ENCODE data around the gene SERPINA7. TPM values are rescaled to one million over a fixed set of nuclear protein-coding genes. Genes with fewer than 3 reads are reported as not detected.

Gene SERPINA7
- polyA plus RNA-seq, 1 donor (not counting 4 experiments of a cell fraction or from before 2014, with no cell fraction given), result not detected

- no peaks in the 10 kb centered on the region for H3K9me3 ChIP-seq (ENCODE audit: control insufficient read depth, low read depth, low read length)
- dilution Hi-C loops (cut with MboI; ENCODE audit: extremely low pct_ligation_motif_present, low sequenced_read_pairs), result no loop called here
- no peak overlapping the region for H3K4me3 ChIP-seq (ENCODE audit: control insufficient read depth in 2 of 3, extremely low read depth in 1 of 3, insufficient read depth in 2 of 3, low read depth in 1 of 3, low read length in 3 of 3)
- no peaks in the 10 kb centered on the region for H3K79me2 ChIP-seq (ENCODE audit: control insufficient read depth, insufficient read depth, low read length)
- H3K4me1 ChIP-seq (ENCODE audit: control insufficient read depth, extremely low read depth, insufficient read depth, low read length), result no peaks in the 10 kb centered on the region
- no peak for FAIRE-seq
- no peak overlapping the region for H2AFZ ChIP-seq (ENCODE audit: control insufficient read depth, low read length)
- no peaks in the 10 kb centered on the region for H3K9me1 ChIP-seq (ENCODE audit: control insufficient read depth, extremely low read depth, insufficient read depth, low read length)
- H3K4me2 ChIP-seq (ENCODE audit: control insufficient read depth, extremely low read depth, insufficient read depth, low read depth, low read length), result no peak overlapping the region
- H4K20me1 ChIP-seq (ENCODE audit: control insufficient read depth, extremely low read depth, insufficient read depth, low read length), result no peaks in the 10 kb centered on the region
- H3K27me3 ChIP-seq (ENCODE audit: control insufficient read depth, extremely low read depth, insufficient read depth, low read length), result peaks cover 13% of the 10 kb centered on the region
- H3K27ac ChIP-seq (ENCODE audit: control insufficient read depth, insufficient read depth, low read length), result no peak overlapping the region
- TF ChIP-seq CTCF (optimal IDR thresholded peaks at IDR 0.05 in 1 of 3, IDR thresholded peaks at IDR 0.05 in 1 of 3, conservative IDR thresholded peaks at IDR 0.05 in 1 of 3; ENCODE audit: extremely low read depth in 1 of 3, insufficient read depth in 2 of 3, low read length in 3 of 3) (peak in 2 of 3 experiments; percentile 29 to 35), EZH2 (IDR thresholded peaks at IDR 0.05; ENCODE audit: low read length) (no peak)
- H3K36me3 ChIP-seq (ENCODE audit: control insufficient read depth in 2 of 2, extremely low read depth in 1 of 2, insufficient read depth in 2 of 2, low read length in 2 of 2), result no peaks in the 10 kb centered on the region
- no peak overlapping the region for H3K9ac ChIP-seq (ENCODE audit: control insufficient read depth, extremely low read depth, insufficient read depth, low read length)
- no peak for DNase-seq (ENCODE audit: low read depth, low spot score)
Measured at GRCh38 chrX:106035064-106035463, 3.5 kb downstream of the SERPINA7 start.

- dilution Hi-C loops (cut with MboI; ENCODE audit: extremely low pct_ligation_motif_present, low sequenced_read_pairs), result no loop called here
- H2AFZ ChIP-seq (ENCODE audit: control insufficient read depth, low read length), result no peak overlapping the region
- H3K4me3 ChIP-seq (ENCODE audit: control insufficient read depth in 2 of 3, extremely low read depth in 1 of 3, insufficient read depth in 2 of 3, low read depth in 1 of 3, low read length in 3 of 3), result no peak overlapping the region
- TF ChIP-seq EZH2 (IDR thresholded peaks at IDR 0.05; ENCODE audit: low read length) (no peak), CTCF (optimal IDR thresholded peaks at IDR 0.05 in 1 of 3, IDR thresholded peaks at IDR 0.05 in 1 of 3, conservative IDR thresholded peaks at IDR 0.05 in 1 of 3; ENCODE audit: extremely low read depth in 1 of 3, insufficient read depth in 2 of 3, low read length in 3 of 3) (no peak)
- H3K4me1 ChIP-seq (ENCODE audit: control insufficient read depth, extremely low read depth, insufficient read depth, low read length), result no peaks in the 10 kb centered on the region
- no peaks in the 10 kb centered on the region for H3K79me2 ChIP-seq (ENCODE audit: control insufficient read depth, insufficient read depth, low read length)
- FAIRE-seq, result no peak
- H3K9me3 ChIP-seq (ENCODE audit: control insufficient read depth, low read depth, low read length), result no peaks in the 10 kb centered on the region
- H3K27ac ChIP-seq (ENCODE audit: control insufficient read depth, insufficient read depth, low read length), result no peak overlapping the region
- H3K36me3 ChIP-seq (ENCODE audit: control insufficient read depth in 2 of 2, extremely low read depth in 1 of 2, insufficient read depth in 2 of 2, low read length in 2 of 2), result no peaks in the 10 kb centered on the region
- DNase-seq (ENCODE audit: low read depth, low spot score), result no peak
- H3K4me2 ChIP-seq (ENCODE audit: control insufficient read depth, extremely low read depth, insufficient read depth, low read depth, low read length), result no peak overlapping the region
- no peaks in the 10 kb centered on the region for H3K27me3 ChIP-seq (ENCODE audit: control insufficient read depth, extremely low read depth, insufficient read depth, low read length)
- no peaks in the 10 kb centered on the region for H4K20me1 ChIP-seq (ENCODE audit: control insufficient read depth, extremely low read depth, insufficient read depth, low read length)
- H3K9ac ChIP-seq (ENCODE audit: control insufficient read depth, extremely low read depth, insufficient read depth, low read length), result no peak overlapping the region
- no peaks in the 10 kb centered on the region for H3K9me1 ChIP-seq (ENCODE audit: control insufficient read depth, extremely low read depth, insufficient read depth, low read length)
Measured at GRCh38 chrX:106023947-106024346, 14.6 kb downstream of the SERPINA7 start.

All from keratinocyte (primary cell).